Cortex of kidney (tissue), 1 donor: ENCODE measurements around the gene FRK.
"Not testable (repeated sequence)": the region's sequence is repeated elsewhere in the genome, so short reads cannot be mapped to it uniquely, and the experiment has no call there.

Experiments used
- DNase-seq: peaks from one replicate; lab custom pipeline; 2025; lab: John Stamatoyannopoulos, UW

The FRK gene, protein sequence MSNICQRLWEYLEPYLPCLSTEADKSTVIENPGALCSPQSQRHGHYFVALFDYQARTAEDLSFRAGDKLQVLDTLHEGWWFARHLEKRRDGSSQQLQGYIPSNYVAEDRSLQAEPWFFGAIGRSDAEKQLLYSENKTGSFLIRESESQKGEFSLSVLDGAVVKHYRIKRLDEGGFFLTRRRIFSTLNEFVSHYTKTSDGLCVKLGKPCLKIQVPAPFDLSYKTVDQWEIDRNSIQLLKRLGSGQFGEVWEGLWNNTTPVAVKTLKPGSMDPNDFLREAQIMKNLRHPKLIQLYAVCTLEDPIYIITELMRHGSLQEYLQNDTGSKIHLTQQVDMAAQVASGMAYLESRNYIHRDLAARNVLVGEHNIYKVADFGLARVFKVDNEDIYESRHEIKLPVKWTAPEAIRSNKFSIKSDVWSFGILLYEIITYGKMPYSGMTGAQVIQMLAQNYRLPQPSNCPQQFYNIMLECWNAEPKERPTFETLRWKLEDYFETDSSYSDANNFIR

DNA sequence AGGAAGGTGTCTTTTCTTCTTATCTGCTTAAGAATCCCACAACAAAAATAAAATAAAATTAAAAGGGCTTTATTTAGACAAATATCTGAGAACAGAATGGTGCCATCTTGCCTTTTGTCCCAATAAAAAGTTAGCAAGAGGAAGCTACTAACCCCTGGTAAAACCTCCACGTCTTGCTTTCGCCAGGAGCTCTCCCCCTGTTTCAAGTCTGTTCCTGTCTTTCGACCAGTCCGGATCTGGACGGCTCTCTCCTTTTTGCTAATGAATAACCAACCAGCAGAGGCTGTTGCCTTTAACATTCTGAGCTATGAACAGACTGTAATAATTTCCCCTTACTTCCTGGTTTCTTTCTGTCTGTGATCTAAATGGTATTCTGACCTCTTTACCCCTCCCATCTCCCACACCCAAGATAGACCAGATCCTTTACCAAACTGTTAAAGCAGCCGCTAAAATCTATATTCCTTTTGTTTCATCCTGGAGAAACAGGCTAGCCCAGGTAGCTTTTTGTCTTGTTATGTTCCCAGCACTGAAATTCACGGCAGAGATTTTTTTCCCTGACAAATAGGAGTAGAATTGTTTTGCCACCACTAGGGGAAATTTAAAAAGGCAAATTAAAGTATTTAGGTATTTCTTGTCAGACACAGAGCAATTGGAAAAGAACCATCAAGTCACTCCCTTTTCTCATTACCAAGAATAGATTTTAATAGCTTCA is at the start of gene FRK:
Gene FRK (minus strand): TSS at position 320 of the 712 bp plus-strand sequence. CDS start 580 bp downstream, outside the sequence.
- no peak for DNase-seq

DNA sequence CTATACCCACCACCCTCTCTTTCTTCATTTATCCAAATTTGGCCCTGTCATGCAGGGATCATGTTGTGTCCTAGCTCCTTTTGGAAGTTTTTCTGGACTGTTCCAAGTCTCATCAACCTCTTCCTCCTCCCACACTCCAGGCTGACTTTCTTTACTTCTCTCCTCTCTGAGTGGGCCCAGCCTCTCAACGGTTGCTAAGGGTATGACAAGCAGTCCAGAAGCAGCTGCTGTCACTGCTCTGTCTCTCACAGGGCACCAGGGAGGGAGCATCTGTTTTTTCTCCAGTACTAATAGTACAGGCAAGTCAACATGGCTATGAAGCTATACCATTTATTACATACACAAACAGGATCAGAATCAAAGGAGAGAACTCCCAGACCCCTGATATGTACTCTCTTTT is 48.1 kb upstream of the FRK start:
- no peak for DNase-seq

- DNase-seq, result no peak
Observed at GRCh38 chr6:116106146-116106545, 45.5 kb upstream of the FRK start.

- no peak for DNase-seq
Observed at GRCh38 chr6:116105247-116105646, 44.6 kb upstream of the FRK start.

- DNase-seq, result no peak
Observed at GRCh38 chr6:116104636-116105035, 43.9 kb upstream of the FRK start.

DNA sequence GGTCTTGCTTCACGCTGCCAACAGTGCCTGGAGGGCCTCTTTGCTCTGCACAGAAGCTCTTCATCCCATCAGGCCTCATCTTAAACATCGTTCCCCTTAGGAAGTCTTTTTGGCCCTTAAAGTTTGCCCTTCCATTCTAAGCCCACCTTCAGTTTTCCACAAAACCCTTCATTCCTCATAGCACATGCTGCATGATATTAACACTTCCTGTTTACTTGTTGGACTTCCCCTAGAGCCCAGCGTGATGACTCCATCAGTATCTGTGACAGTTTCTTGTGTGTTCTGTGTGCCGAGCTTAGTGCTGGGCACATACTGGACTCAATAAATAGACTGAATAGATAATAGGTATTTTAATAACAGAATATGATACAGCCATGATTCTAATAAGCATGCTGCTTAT is 42.2 kb upstream of the FRK start:
- DNase-seq, result no peak

GRCh38 chr6:116101790-116102189 is 41.1 kb upstream of the FRK start:
- no peak for DNase-seq

GRCh38 chr6:116101302-116101718 is 40.6 kb upstream of the FRK start:
- no peak for DNase-seq

DNA sequence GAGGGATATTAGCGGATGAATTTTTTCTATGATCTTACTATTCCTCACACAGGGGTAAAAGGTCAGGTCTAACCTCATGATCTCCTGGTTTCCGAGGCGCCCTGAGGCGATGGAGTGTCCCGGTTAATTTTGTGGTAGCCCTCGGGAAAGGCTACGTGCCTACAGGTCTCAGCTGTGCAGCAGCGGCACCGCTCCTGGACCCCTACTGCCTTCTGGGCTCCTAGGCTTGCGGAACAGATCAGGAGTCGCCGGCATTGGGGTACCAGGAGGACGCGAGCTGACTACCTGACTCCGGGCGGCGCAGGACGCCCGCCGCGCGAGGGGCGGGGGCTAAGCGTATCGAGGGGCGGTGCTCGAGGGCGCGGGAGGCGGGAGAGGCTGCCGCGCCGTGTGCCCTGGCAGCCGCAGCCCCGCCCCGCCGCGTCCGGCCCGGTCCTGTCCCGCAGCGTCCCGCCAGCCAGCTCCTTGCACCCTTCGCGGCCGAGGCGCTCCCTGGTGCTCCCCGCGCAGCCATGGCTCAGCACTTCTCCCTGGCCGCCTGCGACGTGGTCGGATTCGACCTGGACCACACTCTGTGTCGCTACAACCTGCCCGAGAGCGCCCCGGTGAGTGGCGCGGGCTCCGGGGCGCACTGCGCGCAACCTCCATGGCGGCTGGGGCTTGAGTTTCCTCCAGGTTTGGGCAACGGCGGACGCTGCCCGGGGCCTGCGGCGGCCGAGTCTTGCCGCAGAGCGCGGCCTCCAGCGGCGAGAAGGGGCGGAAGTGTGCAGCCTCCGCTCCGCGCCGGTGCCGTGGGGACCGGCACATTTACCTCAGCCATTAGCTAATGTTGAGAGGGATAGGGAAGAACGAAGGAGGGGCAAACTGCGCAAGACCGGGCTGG is 40.0 kb upstream of the FRK start, which contains the start of gene NT5DC1:
Gene NT5DC1 (plus strand): TSS at position 435 of the 883 bp plus-strand sequence. CDS start 78 bp downstream, at position 513.
- DNase-seq, result no peak

- no peak for DNase-seq
Observed at GRCh38 chr6:116099036-116099435, 38.3 kb upstream of the FRK start.

GRCh38 chr6:116096979-116097816 is 36.5 kb upstream of the FRK start:
- no peak for DNase-seq

DNA sequence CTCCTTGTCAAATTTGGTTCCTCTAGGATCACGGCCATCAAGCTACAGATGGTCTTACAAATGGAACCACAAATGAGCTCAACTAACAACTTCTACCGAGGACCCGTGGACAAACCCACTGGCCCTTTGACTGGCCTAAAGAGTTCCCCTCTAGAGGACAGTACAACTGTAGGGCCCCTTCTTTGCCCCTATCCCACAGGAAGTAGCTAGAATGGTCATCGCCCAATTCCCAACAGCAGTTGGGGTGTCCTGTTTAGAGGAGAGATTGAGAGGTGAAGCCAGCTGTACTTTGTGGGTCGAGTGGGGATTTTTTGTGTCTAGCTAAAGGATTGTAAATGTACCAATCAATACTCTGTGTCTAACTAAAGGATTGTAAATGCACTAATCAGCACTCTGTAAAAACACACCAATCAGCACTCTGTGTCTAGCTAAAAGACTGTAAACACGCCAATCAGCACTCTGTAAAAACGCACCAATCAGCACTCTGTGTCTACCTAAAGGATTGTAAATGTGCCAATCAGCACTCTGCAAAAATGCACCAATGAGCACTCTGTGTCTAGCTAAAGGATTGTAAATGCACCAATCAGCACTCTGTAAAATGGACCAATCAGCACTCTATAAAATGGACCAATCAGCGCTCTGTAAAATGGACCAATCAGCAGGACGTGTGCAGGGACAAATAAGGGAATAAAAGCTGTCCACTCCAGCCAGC is 35.5 kb upstream of the FRK start:
- DNase-seq, result not testable (repeated sequence)

DNA sequence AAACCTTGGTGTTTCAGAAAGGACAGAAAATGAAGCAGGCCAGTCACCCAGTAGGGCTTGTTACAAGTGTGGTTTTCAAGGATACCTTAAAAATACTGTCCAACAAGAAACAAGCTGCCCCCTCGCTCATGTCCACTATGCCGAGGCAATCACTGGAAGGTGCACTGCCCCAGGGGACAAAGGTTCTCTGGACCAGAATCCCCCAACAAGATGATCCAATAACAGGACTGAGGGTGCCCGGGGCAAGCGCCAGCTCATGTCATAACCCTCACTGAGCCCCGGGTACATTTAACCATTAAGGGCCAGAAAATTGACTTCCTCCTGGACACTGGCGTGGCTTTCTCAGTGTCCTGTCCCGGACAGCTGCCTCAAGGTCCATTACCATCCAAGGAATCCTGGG is 33.4 kb upstream of the FRK start:
- no peak for DNase-seq

DNA sequence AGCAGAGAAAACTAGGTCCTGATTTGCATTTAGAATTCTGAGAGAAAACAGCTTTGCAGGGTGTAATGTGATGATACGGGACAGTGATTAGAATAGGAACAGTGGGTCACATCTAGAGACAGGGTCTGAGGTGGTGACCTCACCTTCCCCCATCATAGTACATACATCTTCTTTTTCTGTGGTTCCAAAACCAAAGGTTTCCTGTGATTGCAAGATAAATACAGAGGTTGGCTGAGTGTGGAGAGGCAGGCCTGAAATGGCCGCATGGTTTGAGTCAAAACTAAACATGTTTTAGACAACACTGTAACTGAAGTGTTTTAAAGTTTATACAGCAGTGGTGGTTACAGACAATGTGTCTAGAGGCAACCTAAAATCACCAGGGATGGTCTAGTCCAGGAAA is 29.6 kb upstream of the FRK start:
- DNase-seq, result no peak

DNA sequence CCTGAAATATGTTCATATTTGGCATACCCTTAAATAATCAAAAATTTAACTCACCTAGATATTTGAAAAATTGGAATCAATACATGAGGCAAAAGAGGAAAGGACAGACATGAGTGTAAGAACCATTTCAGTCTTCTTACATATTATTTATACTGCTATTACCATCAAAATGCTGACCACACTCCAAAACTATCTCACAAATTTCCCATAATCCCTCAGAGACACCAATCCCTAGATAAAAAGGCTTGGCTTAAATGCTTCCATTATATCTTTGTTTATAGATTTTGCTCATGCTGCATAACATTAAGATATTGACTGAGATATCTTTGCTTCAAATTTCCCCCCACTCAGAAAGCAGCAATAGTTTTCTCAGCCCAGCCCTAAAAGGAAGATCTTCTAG is 28.3 kb upstream of the FRK start:
- DNase-seq, result no peak

DNA sequence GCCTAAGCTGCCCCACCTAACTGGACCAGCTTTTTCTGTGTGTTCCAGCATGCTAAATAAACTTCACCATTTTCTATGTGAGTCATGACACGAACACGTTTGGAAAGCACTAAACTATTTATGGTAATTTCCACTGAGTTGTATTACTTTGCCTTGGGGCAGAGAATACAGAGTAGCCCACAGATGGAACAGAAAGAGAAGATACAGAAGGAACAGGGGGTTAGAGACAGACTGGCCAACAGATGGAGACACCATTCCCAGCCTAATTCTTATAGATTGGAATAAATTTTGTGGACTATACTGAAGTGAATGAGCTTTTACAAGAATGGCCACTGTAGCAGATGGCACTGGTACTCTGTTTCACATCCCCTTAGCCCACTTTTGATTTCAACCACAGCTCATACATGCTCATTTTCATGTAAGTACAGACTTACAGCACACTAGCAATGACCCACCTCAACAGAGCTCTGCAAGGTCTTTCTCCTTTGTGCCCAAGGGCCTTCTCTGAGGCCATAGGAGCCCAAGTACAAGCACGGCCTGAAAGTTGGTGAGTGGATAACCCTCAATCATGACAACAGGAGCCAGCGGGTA is 26.8 kb upstream of the FRK start:
- DNase-seq, result no peak

- no peak for DNase-seq
Observed at GRCh38 chr6:116084284-116084683, 23.6 kb upstream of the FRK start.

DNA sequence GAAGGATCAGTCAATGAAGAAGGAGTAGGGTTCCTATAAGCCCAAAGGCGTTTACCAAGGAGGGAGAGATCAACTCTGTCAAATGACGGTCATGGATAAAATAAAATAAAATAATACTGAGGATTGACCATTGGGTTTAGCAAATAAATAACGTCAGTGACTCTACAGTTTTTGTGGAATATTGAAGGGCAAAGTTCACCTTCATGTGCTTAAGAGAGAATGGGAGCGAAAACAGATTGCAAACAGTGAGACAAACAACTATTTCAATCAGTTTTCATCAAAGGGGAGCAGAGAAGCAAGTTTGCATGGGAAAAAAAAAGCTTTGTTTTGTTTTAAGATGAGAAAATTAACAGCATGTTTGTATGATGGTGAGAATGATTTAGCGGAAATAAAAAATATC is 22.4 kb upstream of the FRK start:
- DNase-seq, result no peak

- no peak for DNase-seq
Observed at GRCh38 chr6:116078945-116079344, 18.3 kb upstream of the FRK start.

- no peak for DNase-seq
Observed at GRCh38 chr6:116078522-116078921, 17.8 kb upstream of the FRK start.
